ENCODE measurements around the gene MARCHF10.

The MARCHF10 gene

GRCh38 chr17:62821189-62822079, 13.3 kb upstream of the MARCHF10 start:
- DNase-seq: no peak

GRCh38 chr17:62819511-62820221, 11.6 kb upstream of the MARCHF10 start:
- DNase-seq: no peak

GRCh38 chr17:62818526-62818925, 10.4 kb upstream of the MARCHF10 start:
- no peak for DNase-seq

GRCh38 chr17:62816282-62816839, 8.2 kb upstream of the MARCHF10 start:
- DNase-seq: no peak

GRCh38 chr17:62809656-62810055, 1.5 kb upstream of the MARCHF10 start:
- DNase-seq: no peak

- no peak for DNase-seq
These were observed 459 bp upstream of the MARCHF10 start for GRCh38 chr17:62808576-62808970.

GRCh38 chr17:62805234-62805633, 2.9 kb downstream of the MARCHF10 start:
- DNase-seq: no peak

GRCh38 chr17:62804822-62805221, 3.3 kb downstream of the MARCHF10 start:
- no peak for DNase-seq

GRCh38 chr17:62804025-62804424, 4.1 kb downstream of the MARCHF10 start:
- DNase-seq: no peak

- no peak for DNase-seq
These were observed 5.4 kb downstream of the MARCHF10 start for GRCh38 chr17:62802561-62803205.

- DNase-seq: no peak
These were observed 6.5 kb downstream of the MARCHF10 start for GRCh38 chr17:62801553-62802114.

GRCh38 chr17:62800585-62800984, 7.5 kb downstream of the MARCHF10 start:
- no peak for DNase-seq

GRCh38 chr17:62797959-62798358, 10.2 kb downstream of the MARCHF10 start:
- DNase-seq: no peak

- DNase-seq: no peak
These were observed 11.8 kb downstream of the MARCHF10 start for GRCh38 chr17:62796291-62796690.

GRCh38 chr17:62794666-62794971, 13.5 kb downstream of the MARCHF10 start:
- no peak for DNase-seq

GRCh38 chr17:62793919-62794665, 14.0 kb downstream of the MARCHF10 start:
- no peak for DNase-seq

GRCh38 chr17:62792447-62792800, 15.7 kb downstream of the MARCHF10 start:
- no peak for DNase-seq

- no peak for DNase-seq
These were observed 16.2 kb downstream of the MARCHF10 start for GRCh38 chr17:62791767-62792446.

GRCh38 chr17:62791235-62791734, 16.8 kb downstream of the MARCHF10 start:
- no peak for DNase-seq

- no peak for DNase-seq
These were observed 17.5 kb downstream of the MARCHF10 start for GRCh38 chr17:62790564-62790986.

- DNase-seq: no peak
These were observed 20.7 kb downstream of the MARCHF10 start for GRCh38 chr17:62787366-62787765.

- DNase-seq: no peak
These were observed 21.5 kb downstream of the MARCHF10 start for GRCh38 chr17:62786646-62787045.
